MM.1S (cell line): Measurements from ENCODE around the gene TCEANC2.

Experiments used
- DNase-seq: peaks from one replicate; pipeline ENCODE4 v3.0.0-alpha.2; 2015
- H2AFZ ChIP-seq: fragments of 300-600 bp; sonication (generic); 2 replicates; pipeline ENCODE4 v1.6.0; 2016; ENCODE audit warnings: antibody characterized with exemption, low read length
- H3F3A ChIP-seq: fragments of 300-600 bp; sonication (generic); 2 replicates; pipeline ENCODE4 v1.6.1; 2016; ENCODE audit warnings: mild to moderate bottlenecking, antibody characterized with exemption, low read length, moderate library complexity, mixed read lengths; ENCODE audit not compliant: insufficient read depth
- H3K27ac ChIP-seq: fragments of 300-600 bp; sonication (generic); 2 replicates; pipeline ENCODE4 v1.5.1; 2016; ENCODE audit warnings: mild to moderate bottlenecking, low read length
- H3K27me3 ChIP-seq: fragments of 300-600 bp; sonication (generic); replicated peaks from 2 replicates; pipeline ENCODE4 v1.6.0; 2016; ENCODE audit warnings: low read length; ENCODE audit not compliant: insufficient read depth
- H3K36me3 ChIP-seq: fragments of 300-600 bp; sonication (generic); replicated peaks from 2 replicates; pipeline ENCODE4 v1.6.1; 2016; ENCODE audit warnings: mild to moderate bottlenecking, low read length, mixed read lengths; ENCODE audit not compliant: insufficient read depth
- H3K4me1 ChIP-seq: fragments of 300-600 bp; sonication (generic); 2 replicates; pipeline ENCODE4 v1.6.1; 2016; ENCODE audit warnings: low read length, mixed read lengths
- H3K4me2 ChIP-seq: fragments of 300-600 bp; sonication (generic); 2 replicates; pipeline ENCODE4 v1.6.0; 2016; ENCODE audit warnings: low read depth, low read length
- H3K4me3 ChIP-seq: fragments of 300-600 bp; sonication (generic); 2 replicates; pipeline ENCODE4 v1.5.1; 2016; ENCODE audit warnings: low read length, mixed read lengths
- H3K79me2 ChIP-seq: fragments of 300-600 bp; sonication (generic); 2 replicates; pipeline ENCODE4 v1.6.1; 2016; ENCODE audit warnings: mixed run types, low read length, mixed read lengths
- H3K9ac ChIP-seq: fragments of 300-600 bp; sonication (generic); 2 replicates; pipeline ENCODE4 v1.6.1; 2016; ENCODE audit warnings: low read length, mixed read lengths
- H3K9me2 ChIP-seq: fragments of 300-600 bp; sonication (generic); replicated peaks from 2 replicates; pipeline ENCODE4 v1.6.1; 2016; ENCODE audit warnings: mild to moderate bottlenecking, low read length, mixed read lengths; ENCODE audit not compliant: insufficient read depth
- H3K9me3 ChIP-seq: fragments of 300-600 bp; sonication (generic); replicated peaks from 2 replicates; pipeline ENCODE4 v1.6.1; 2016; ENCODE audit warnings: mild to moderate bottlenecking, low read length, mixed read lengths; ENCODE audit not compliant: insufficient read depth
- H4K20me1 ChIP-seq: fragments of 300-600 bp; sonication (generic); 2 replicates; pipeline ENCODE4 v1.6.1; 2016; ENCODE audit warnings: mild to moderate bottlenecking, low read length, moderate library complexity, mixed read lengths; ENCODE audit not compliant: insufficient read depth
- EZH2 ChIP-seq: fragments of 300-600 bp; sonication (generic); optimal IDR thresholded peaks from 2 replicates; pipeline ENCODE3; 2017; ENCODE audit warnings: low read depth, mild to moderate bottlenecking, antibody characterized with exemption, low read length, mixed read lengths
- EZH2phosphoT487 ChIP-seq: fragments of 300-600 bp; sonication (generic); IDR thresholded peaks from 2 replicates; pipeline ENCODE4 v1.6.1; 2018; ENCODE audit warnings: antibody characterized with exemption, low read length
- TF ChIP-seq, protein P1 (sequence below): fragments of 300-600 bp; sonication (generic); IDR thresholded peaks from 2 replicates; pipeline ENCODE4 v1.5.1; 2016; ENCODE audit warnings: antibody characterized with exemption, low read length, mixed read lengths

The TCEANC2 gene

DNA sequence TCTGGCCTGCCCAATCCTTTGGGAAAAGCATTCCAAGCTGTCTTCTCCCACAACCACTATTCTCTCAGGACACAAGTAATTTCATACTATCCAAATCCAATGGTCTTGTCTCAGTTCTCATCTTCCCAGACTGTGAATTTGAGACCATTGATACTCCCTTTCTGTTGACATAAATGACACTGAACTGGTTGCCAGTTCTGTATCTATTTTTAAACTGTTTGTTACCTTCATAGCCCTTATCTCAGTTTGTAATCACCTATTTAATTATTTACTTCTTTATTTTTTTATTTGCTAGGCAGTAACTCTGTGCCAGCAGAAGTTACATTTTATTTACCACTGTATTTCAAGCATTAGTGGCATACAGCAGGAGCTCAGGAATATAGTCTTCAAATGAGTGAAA, 24.0 kb downstream of the TCEANC2 start:
- Histone ChIP-seq H3K36me3 (no peaks in the 10 kb centered on the region), H2AFZ (no peak overlapping the region), H3K27me3 (no peaks in the 10 kb centered on the region), H3K4me2 (no peak overlapping the region), H3K4me3 (no peak overlapping the region), H3K4me1 (no peaks in the 10 kb centered on the region), H4K20me1 (no peaks in the 10 kb centered on the region), H3K79me2 (no peaks in the 10 kb centered on the region), H3K27ac (no peak overlapping the region), H3F3A (no peaks in the 10 kb centered on the region), H3K9ac (no peak overlapping the region), H3K9me3 (no peaks in the 10 kb centered on the region), H3K9me2 (no peaks in the 10 kb centered on the region)
- DNase-seq: no peak
- TF ChIP-seq EZH2phosphoT487 (no peak), EZH2 (no peak)
- TF ChIP-seq, protein P1, sequence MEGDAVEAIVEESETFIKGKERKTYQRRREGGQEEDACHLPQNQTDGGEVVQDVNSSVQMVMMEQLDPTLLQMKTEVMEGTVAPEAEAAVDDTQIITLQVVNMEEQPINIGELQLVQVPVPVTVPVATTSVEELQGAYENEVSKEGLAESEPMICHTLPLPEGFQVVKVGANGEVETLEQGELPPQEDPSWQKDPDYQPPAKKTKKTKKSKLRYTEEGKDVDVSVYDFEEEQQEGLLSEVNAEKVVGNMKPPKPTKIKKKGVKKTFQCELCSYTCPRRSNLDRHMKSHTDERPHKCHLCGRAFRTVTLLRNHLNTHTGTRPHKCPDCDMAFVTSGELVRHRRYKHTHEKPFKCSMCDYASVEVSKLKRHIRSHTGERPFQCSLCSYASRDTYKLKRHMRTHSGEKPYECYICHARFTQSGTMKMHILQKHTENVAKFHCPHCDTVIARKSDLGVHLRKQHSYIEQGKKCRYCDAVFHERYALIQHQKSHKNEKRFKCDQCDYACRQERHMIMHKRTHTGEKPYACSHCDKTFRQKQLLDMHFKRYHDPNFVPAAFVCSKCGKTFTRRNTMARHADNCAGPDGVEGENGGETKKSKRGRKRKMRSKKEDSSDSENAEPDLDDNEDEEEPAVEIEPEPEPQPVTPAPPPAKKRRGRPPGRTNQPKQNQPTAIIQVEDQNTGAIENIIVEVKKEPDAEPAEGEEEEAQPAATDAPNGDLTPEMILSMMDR: no peak

DNA sequence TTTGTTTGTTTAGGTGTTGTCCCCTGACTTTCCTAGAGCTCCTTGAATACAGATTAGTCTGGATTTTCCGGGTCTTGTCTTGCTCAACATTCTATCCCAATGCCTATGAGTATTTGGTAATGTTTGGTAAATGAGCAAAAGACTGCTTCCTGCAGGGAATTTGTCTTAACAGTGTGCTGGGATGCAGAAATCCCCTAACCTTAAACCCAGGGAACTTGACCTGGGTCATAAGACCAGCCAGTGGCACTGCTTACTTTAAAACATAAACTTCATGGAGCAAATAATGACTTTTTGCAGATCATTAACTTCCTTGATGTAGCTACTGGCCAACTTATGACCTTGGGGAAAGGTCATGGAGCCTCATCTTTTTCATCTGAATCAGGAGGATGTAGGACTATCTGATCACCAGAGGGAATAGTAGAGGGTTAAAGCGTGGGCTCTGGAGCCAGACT, 27.2 kb downstream of the TCEANC2 start:
- Histone ChIP-seq H3K36me3 (no peaks in the 10 kb centered on the region), H3K4me3 (no peak overlapping the region), H3K9me2 (no peaks in the 10 kb centered on the region), H3K4me1 (no peaks in the 10 kb centered on the region), H3F3A (no peaks in the 10 kb centered on the region), H2AFZ (no peak overlapping the region), H4K20me1 (no peaks in the 10 kb centered on the region), H3K79me2 (no peaks in the 10 kb centered on the region), H3K27me3 (no peaks in the 10 kb centered on the region), H3K27ac (no peak overlapping the region), H3K4me2 (no peak overlapping the region), H3K9me3 (no peaks in the 10 kb centered on the region), H3K9ac (no peak overlapping the region)
- TF ChIP-seq EZH2: no peak
- TF ChIP-seq EZH2phosphoT487: no peak
- TF ChIP-seq, protein P1: no peak
- DNase-seq: no peak

DNA sequence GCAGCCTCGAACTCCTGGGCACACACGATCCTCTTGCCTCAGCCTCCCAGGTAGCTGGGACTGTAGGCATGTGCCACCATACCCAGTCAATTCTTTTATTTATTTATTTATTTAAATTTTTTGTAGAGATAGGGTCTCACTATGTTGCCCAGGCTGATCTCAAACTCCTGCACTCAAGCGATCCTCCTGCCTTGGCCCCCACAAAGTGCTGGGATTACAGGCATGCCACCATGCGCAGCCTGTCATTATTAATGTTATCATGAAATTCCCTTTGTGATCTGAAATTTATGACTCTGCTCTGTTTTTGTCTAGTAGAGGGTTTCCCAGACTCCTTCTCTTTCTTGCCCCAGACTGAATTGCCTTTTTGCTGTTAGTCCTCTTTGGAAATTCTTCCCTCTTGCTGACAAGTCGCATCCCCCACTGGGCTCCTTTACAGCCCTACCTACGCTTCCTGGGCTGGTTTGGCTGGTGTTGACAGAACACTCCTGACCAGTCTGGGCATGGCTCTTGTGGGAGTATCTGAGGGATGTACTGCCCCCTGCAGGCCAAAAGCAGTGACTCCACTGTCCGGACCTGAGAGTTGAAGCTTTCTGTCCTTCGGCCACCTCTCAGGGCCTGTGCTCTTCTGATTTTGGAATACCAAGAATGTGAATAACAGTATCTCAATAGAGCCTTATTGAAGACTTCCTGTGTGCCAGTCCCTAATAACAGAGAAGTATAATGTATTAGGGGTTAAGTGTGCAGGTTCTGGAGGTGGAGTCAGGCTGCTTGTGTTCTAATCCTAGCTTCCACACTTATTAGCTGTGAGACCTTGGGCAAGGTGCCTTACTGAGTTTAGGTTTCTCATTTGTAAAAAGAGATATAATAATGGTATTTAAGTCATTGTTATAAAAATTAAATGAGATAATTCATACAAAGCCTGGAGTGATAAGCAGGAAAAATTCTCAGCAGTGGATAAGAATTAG, 28.2 kb downstream of the TCEANC2 start:
- Histone ChIP-seq H3K27ac (no peak overlapping the region), H3K9ac (no peak overlapping the region)

More for the DNA sequence above, 28.2 kb downstream of the TCEANC2 start:
- peak; percentile 64 for DNase-seq
- Histone ChIP-seq H4K20me1 (no peaks in the 10 kb centered on the region), H3K4me1 (no peaks in the 10 kb centered on the region), H3F3A (no peaks in the 10 kb centered on the region), H2AFZ (0 out of 2 replicates have a peak overlapping the region, but pooled peaks have one; percentile 22), H3K79me2 (no peaks in the 10 kb centered on the region), H3K27me3 (no peaks in the 10 kb centered on the region), H3K4me2 (no peak overlapping the region), H3K9me2 (no peaks in the 10 kb centered on the region), H3K36me3 (no peaks in the 10 kb centered on the region), H3K9me3 (no peaks in the 10 kb centered on the region), H3K4me3 (no peak overlapping the region)
- no peak for TF ChIP-seq EZH2
- TF ChIP-seq, protein P1: peak; percentile 90
- no peak for TF ChIP-seq EZH2phosphoT487
